HG02852 (cell line): Measurements from ENCODE around the gene TMEM132C.
"Not testable (repeated sequence)": the region's sequence is repeated elsewhere in the genome, so short reads cannot be mapped to it uniquely, and the experiment has no call there.

ENCODE experiments used
- ATAC-seq: cut with Tn5 transposase; IDR thresholded peaks from one replicate; pipeline ENCODE4 v1.9.1; 2021; ENCODE audit warnings: mild to moderate bottlenecking, moderate library complexity; ENCODE audit not compliant: unreplicated experiment

The TMEM132C gene

GRCh38 chr12:128267131-128267622 is at the start of gene TMEM132C:
Gene TMEM132C (plus strand): TSS chr12:128267170. CDS start chr12:128267403, 233 bp downstream.
- ATAC-seq: no peak

GRCh38 chr12:128224226-128224625 is 42.7 kb upstream of the TMEM132C start:
- ATAC-seq: no peak

GRCh38 chr12:128228581-128228980 is 38.4 kb upstream of the TMEM132C start:
- ATAC-seq: no peak

- no peak for ATAC-seq
Measured at GRCh38 chr12:128235635-128236417, 31.1 kb upstream of the TMEM132C start.

GRCh38 chr12:128236525-128236924 is 30.4 kb upstream of the TMEM132C start:
- ATAC-seq: no peak

GRCh38 chr12:128240745-128241144 is 26.2 kb upstream of the TMEM132C start:
- ATAC-seq: no peak

- ATAC-seq: no peak
Measured at GRCh38 chr12:128245121-128245520, 21.8 kb upstream of the TMEM132C start.

GRCh38 chr12:128245905-128246304 is 21.1 kb upstream of the TMEM132C start:
- ATAC-seq: no peak

GRCh38 chr12:128250096-128250495 is 16.9 kb upstream of the TMEM132C start:
- ATAC-seq: no peak

- ATAC-seq: not testable (repeated sequence)
Measured at GRCh38 chr12:128253829-128254228, 13.1 kb upstream of the TMEM132C start.

- ATAC-seq: no peak
Measured at GRCh38 chr12:128258866-128259555, 8.0 kb upstream of the TMEM132C start.

- no peak for ATAC-seq
Measured at GRCh38 chr12:128259556-128260070, 7.4 kb upstream of the TMEM132C start.

GRCh38 chr12:128261757-128262156 is 5.2 kb upstream of the TMEM132C start:
- no peak for ATAC-seq

GRCh38 chr12:128265566-128265965 is 1.4 kb upstream of the TMEM132C start:
- ATAC-seq: no peak

GRCh38 chr12:128266086-128266485 is 884 bp upstream of the TMEM132C start:
- no peak for ATAC-seq

GRCh38 chr12:128266541-128267130 is 334 bp upstream of the TMEM132C start:
- no peak for ATAC-seq

GRCh38 chr12:128267651-128268378 is 845 bp downstream of the TMEM132C start:
- ATAC-seq: no peak

GRCh38 chr12:128268379-128268995 is 1.5 kb downstream of the TMEM132C start:
- ATAC-seq: no peak

- no peak for ATAC-seq
Measured at GRCh38 chr12:128269181-128269591, 2.2 kb downstream of the TMEM132C start.

GRCh38 chr12:128276471-128276870 is 9.5 kb downstream of the TMEM132C start:
- ATAC-seq: no peak
